HepG2 (cell line): ENCODE data around the gene RAET1L. TPM values are rescaled to one million over a fixed set of nuclear protein-coding genes. Genes with fewer than 3 reads are reported as not detected.

ENCODE experiments used
- ATAC-seq: fragments of 200-7000 bp; cut with Tn5 transposase; 3 replicates; pipeline ENCODE4 v1.9.1; 2020; ENCODE audit warnings: mild to moderate bottlenecking, moderate library complexity
- BruUV-seq: library from RNA; stranded (reverse); fragments of 400-500 nt; replicated peaks from 2 replicates; lab custom pipeline; 2021; lab: Mats Ljungman, UMichigan
- CTCF ChIA-PET: fragments of 300-600 bp; formaldehyde crosslinking; extraction: SDS; loops from one replicate; lab custom pipeline; 2021; ENCODE audit warnings: low total read pairs, inconsistent platforms, low intra/inter-chr PET ratio; lab: Yijun Ruan, JAX
- POLR2A ChIA-PET: fragments of 350-600 bp; sonication (Branson Sonifier 250); formaldehyde crosslinking; loops from one replicate; lab custom pipeline; 2020; ENCODE audit warnings: antibody characterized with exemption, inconsistent platforms; lab: Yijun Ruan, JAX
- DNase-seq: peaks from one replicate; pipeline ENCODE4 v3.0.0-alpha.2; 2015; ENCODE audit warnings: low spot score
- FAIRE-seq: peaks from 3 replicates; lab custom pipeline; 2011; peaks lifted over from hg19 to GRCh38; lab: Jason Lieb, UNC
- H2AFZ ChIP-seq: one replicate; pipeline ENCODE4 v1.6.1; 2011; ENCODE audit warnings: low read length, inconsistent platforms
- H3K27ac ChIP-seq: fragments of 300-600 bp; 3 replicates; pipeline ENCODE4 v1.8.0; 2011; ENCODE audit warnings: mixed run types, mild to moderate bottlenecking, mixed read lengths, low read length, inconsistent platforms; ENCODE audit not compliant: insufficient read depth; ENCODE audit errors: extremely low read length
- H3K27me3 ChIP-seq, 2 experiments: fragments of 200-600 bp in 1 of 2; 2 replicates in 1 of 2; 3 replicates in 1 of 2; pipeline versions ENCODE4 v1.6.0 to v1.8.0; 2011; ENCODE audit warnings: low read length in 2 of 2, mild to moderate bottlenecking in 2 of 2, moderate library complexity in 2 of 2, inconsistent platforms in 1 of 2; ENCODE audit not compliant: insufficient read depth in 2 of 2, control insufficient read depth in 1 of 2
- H3K36me3 ChIP-seq, 2 experiments: fragments of 200-600 bp in 1 of 2; replicated peaks in 1 of 2; 2 replicates in 1 of 2; 3 replicates in 1 of 2; pipeline versions ENCODE4 v1.5.1 to v1.8.0; 2011; ENCODE audit warnings: low read length in 2 of 2, inconsistent platforms in 1 of 2; ENCODE audit not compliant: insufficient read depth in 2 of 2, control insufficient read depth in 1 of 2
- H3K4me1 ChIP-seq: 2 replicates; pipeline ENCODE4 v1.5.1; 2012; ENCODE audit warnings: low read length, inconsistent platforms; ENCODE audit not compliant: insufficient read depth
- H3K4me2 ChIP-seq: 2 replicates; pipeline ENCODE4 v1.6.0; 2011; ENCODE audit warnings: low read depth, low read length, inconsistent platforms
- H3K4me3 ChIP-seq, 3 experiments: fragments of 200-600 bp in 1 of 3; sonication (generic), shearing (Covaris generic) in 1 of 3; replicated peaks in 1 of 3; 2 replicates each; pipeline ENCODE4 v1.5.1; 2011 to 2016; ENCODE audit warnings: low read length in 3 of 3, inconsistent platforms in 2 of 3, low read depth in 2 of 3, mild to moderate bottlenecking in 2 of 3, control low read depth in 1 of 3, mixed read lengths in 1 of 3; ENCODE audit not compliant: insufficient read depth in 1 of 3
- H3K79me2 ChIP-seq: one replicate; pipeline ENCODE4 v1.6.1; 2011; ENCODE audit warnings: low read length, inconsistent platforms; ENCODE audit not compliant: insufficient read depth
- H3K9ac ChIP-seq: 2 replicates; pipeline ENCODE4 v1.6.0; 2011; ENCODE audit warnings: mild to moderate bottlenecking, low read depth, low read length, inconsistent platforms; ENCODE audit not compliant: insufficient read depth
- H3K9me3 ChIP-seq: 2 replicates; pipeline ENCODE4 v1.5.1; 2012; ENCODE audit warnings: mild to moderate bottlenecking, low read length
- H4K20me1 ChIP-seq: 2 replicates; pipeline ENCODE4 v1.6.0; 2011; ENCODE audit warnings: inconsistent platforms, mild to moderate bottlenecking, low read length, moderate library complexity; ENCODE audit not compliant: insufficient read depth
- ADNP ChIP-seq: sonication (generic); formaldehyde crosslinking; IDR thresholded peaks from 2 replicates; pipeline ENCODE4 v1.4.0; 2020; ENCODE audit warnings: missing genetic modification reagents
- CHD4 ChIP-seq: fragments of 200-600 bp; sonication (generic); IDR thresholded peaks from 2 replicates; pipeline ENCODE4 v1.7.0; 2017; ENCODE audit warnings: mild to moderate bottlenecking, low read length, borderline replicate concordance
- DPF2 ChIP-seq: sonication (generic); formaldehyde crosslinking; IDR thresholded peaks from 2 replicates; pipeline ENCODE4 v1.4.0; 2020; ENCODE audit warnings: mild to moderate bottlenecking, low read depth, missing genetic modification reagents, borderline replicate concordance
- ETS1 ChIP-seq: sonication (generic); formaldehyde crosslinking; IDR thresholded peaks from 2 replicates; pipeline ENCODE4 v1.4.0; 2020; ENCODE audit warnings: missing genetic modification reagents
- MTF1 ChIP-seq: sonication (generic); formaldehyde crosslinking; IDR thresholded peaks from 2 replicates; pipeline ENCODE4 v1.5.0; 2020; ENCODE audit warnings: missing genetic modification reagents
- PHF20 ChIP-seq: sonication (generic); formaldehyde crosslinking; IDR thresholded peaks from 2 replicates; pipeline ENCODE4 v1.5.0; 2020; ENCODE audit warnings: mild to moderate bottlenecking, missing genetic modification reagents
- ZBTB2 ChIP-seq: sonication (generic); formaldehyde crosslinking; IDR thresholded peaks from 2 replicates; pipeline ENCODE4 v1.8.0; 2022; ENCODE audit warnings: low read depth, missing genetic modification reagents
- ZBTB34 ChIP-seq: sonication (generic); formaldehyde crosslinking; IDR thresholded peaks from 2 replicates; pipeline ENCODE4 v1.8.0; 2022; ENCODE audit warnings: mild to moderate bottlenecking, missing genetic modification reagents
- ZFP91 ChIP-seq: sonication (generic); formaldehyde crosslinking; IDR thresholded peaks from 2 replicates; pipeline ENCODE4 v1.9.0; 2022; ENCODE audit warnings: missing genetic modification reagents, mild to moderate bottlenecking, borderline replicate concordance
- ZNF317 ChIP-seq: sonication (generic); formaldehyde crosslinking; IDR thresholded peaks from 2 replicates; pipeline ENCODE4 v1.5.0; 2020; ENCODE audit warnings: mild to moderate bottlenecking, missing genetic modification reagents
- ZNF564 ChIP-seq: sonication (generic); formaldehyde crosslinking; IDR thresholded peaks from 2 replicates; pipeline ENCODE4 v1.8.1; 2023; ENCODE audit warnings: mild to moderate bottlenecking, missing genetic modification reagents
- ZNF609 ChIP-seq: sonication (generic); formaldehyde crosslinking; IDR thresholded peaks from 2 replicates; pipeline ENCODE4 v1.4.0; 2020; ENCODE audit warnings: mild to moderate bottlenecking, missing genetic modification reagents, borderline replicate concordance
- ZNF749 ChIP-seq: sonication (generic); formaldehyde crosslinking; IDR thresholded peaks from 2 replicates; pipeline ENCODE4 v1.8.0; 2022; ENCODE audit warnings: mild to moderate bottlenecking, missing genetic modification reagents, moderate library complexity, borderline replicate concordance
- ZSCAN9 ChIP-seq: IDR thresholded peaks from 2 replicates; pipeline ENCODE4 v1.6.1; 2016; ENCODE audit warnings: borderline replicate concordance
- WGBS: methylation state at CpG from one replicate; pipeline ENCODE4 v1.1.6; 2017; ENCODE audit warnings: low lambda C conversion rate; 5-methylcytosine and 5-hydroxymethylcytosine counted together
- in situ Hi-C: cut with HindIII; loops from 2 replicates; pipeline ENCODE4 v1.10.0; 2017; ENCODE audit warnings: low pct_unique_long_range_greater_than_20kb; ENCODE audit not compliant: extremely low pct_ligation_motif_present
- intact Hi-C: fragments of 100-400 bp; cut with micrococcal nuclease; formaldehyde crosslinking; loops from one replicate; pipeline ENCODE4 v1.10.0; 2022; ENCODE audit not compliant: unreplicated experiment
- polyA plus RNA-seq, 8 experiments: library from polyadenylated mRNA; depleted of rRNA in 3 of 8; stranded (reverse) in 7 of 8; unstranded in 1 of 8; fragments of >200 nt; fragmentation: Illumina TruSeq in 4 of 8; extraction: Trizol in 4 of 8; gene quantifications; 2 replicates each; pipeline versions ENCODE4 v1.2.1 to v1.2.3, GENCODE V29; 2011 to 2016; ENCODE audit warnings: low read depth in 4 of 8, missing spikeins in 1 of 8, mixed read lengths in 1 of 8; ENCODE audit not compliant: insufficient read depth in 1 of 8
- total RNA-seq, 5 experiments: library from RNA; depleted of rRNA; stranded (reverse); fragments of >200 nt; fragmentation: Illumina TruSeq; extraction: Trizol; gene quantifications; 2 replicates each; pipeline ENCODE4 v1.2.3, GENCODE V29; 2016; ENCODE audit warnings: low read depth in 1 of 5

RAET1L gene
- total and polyA plus RNA-seq, 2 of the 13 experiments (the other 11 are each of a cell fraction or from before 2014, with no cell fraction given): not detected

GRCh38 chr6:150048099-150048498, 22.8 kb upstream of the RAET1L start:
- H3K27me3 ChIP-seq: peaks cover 2 to 53% of the 10 kb centered on the region in 2 experiments; a peak in 3 of 5 replicates
- H3K36me3 ChIP-seq: no peaks in the 10 kb centered on the region
- H3K27ac ChIP-seq: no peak overlapping the region
- intact Hi-C loops: no loop called here
- no peaks in the 10 kb centered on the region for H4K20me1 ChIP-seq
- ATAC-seq: no peak
- ChIA-PET POLR2A (no interaction called here), CTCF (no interaction called here)
- H2AFZ ChIP-seq: no peak overlapping the region
- FAIRE-seq: no peak
- H3K4me2 ChIP-seq: no peak overlapping the region
- no peak overlapping the region for H3K9ac ChIP-seq
- BruUV-seq: no TSS peak
- H3K4me1 ChIP-seq: no peaks in the 10 kb centered on the region
- H3K4me3 ChIP-seq: no peak overlapping the region
- 25% methylated on average over 4 of the region's 4 CpGs for WGBS
- no peak for DNase-seq
- no peaks in the 10 kb centered on the region for H3K9me3 ChIP-seq
- H3K79me2 ChIP-seq: no peaks in the 10 kb centered on the region
- in situ Hi-C loops: no loop called here
- TF ChIP-seq ADNP (CRISPR knock-in tag) (no peak), ZNF317 (no peak), ZNF564 (CRISPR knock-in tag) (no peak), ZFP91 (CRISPR knock-in tag) (no peak), ETS1 (CRISPR knock-in tag) (no peak), CHD4 (no peak), ZBTB2 (CRISPR knock-in tag) (no peak), DPF2 (CRISPR knock-in tag) (no peak), ZSCAN9 (CRISPR knock-in tag) (no peak), MTF1 (CRISPR knock-in tag) (no peak), ZNF609 (CRISPR knock-in tag) (no peak), PHF20 (CRISPR knock-in tag) (no peak), ZNF749 (CRISPR knock-in tag) (no peak), ZBTB34 (CRISPR knock-in tag) (no peak)
